ENCODE results near the gene SLC36A1. TPM values are rescaled to one million over a fixed set of nuclear protein-coding genes. Genes with fewer than 3 reads are reported as not detected.

SLC36A1 gene
- 4.1 and 6.3 TPM in 2 replicates for polyA plus RNA-seq (2012; rRNA removed)
- polyA plus RNA-seq (2012; cell fraction: cytosol; rRNA removed): 2.1 and 2.9 TPM in 2 replicates
- polyA plus RNA-seq (2012; cell fraction: nucleus; rRNA removed): 14.6 and 19.0 TPM in 2 replicates

- Histone ChIP-seq H3K4me3 (ENCODE audit: low read depth in 2 of 2, low read length in 1 of 2) (peak within 1 kb of the TSS; percentile 79 to 94), H3K9me3 (no peaks in the 10 kb centered on the region), H3K27me3 (ENCODE audit: insufficient read depth) (no peaks in the 10 kb centered on the region), H3K9me2 (no peaks in the 10 kb centered on the region), H4K20me1 (ENCODE audit: insufficient read depth) (no peaks in the 10 kb centered on the region), H3K36me3 (replicated peaks in 1 of 2; ENCODE audit: control insufficient read depth in 1 of 2, insufficient read depth in 2 of 2, low read length in 1 of 2) (no peaks in the 10 kb centered on the region), H2AFZ (ENCODE audit: low read depth) (peak within 1 kb of the TSS; percentile 94), H3K79me2 (ENCODE audit: insufficient read depth) (peaks cover 12% of the 10 kb centered on the region; the same call in 1 of the 2 replicates), H3K27ac (ENCODE audit: low read depth in 2 of 2, low read length in 1 of 2) (peak within 1 kb of the TSS; percentile 28 to 62; a peak in 2 of 4 replicates), H3K4me1 (ENCODE audit: control insufficient read depth in 1 of 2, insufficient read depth in 2 of 2, low read depth in 1 of 2, low read length in 1 of 2) (peaks cover 0 to 19% of the 10 kb centered on the region in 2 experiments; a peak in 1 of 4 replicates), H3K4me2 (peak within 1 kb of the TSS; percentile 96), H3K9ac (peak within 1 kb of the TSS; percentile 65), H3F3A (replicated peaks; ENCODE audit: insufficient read depth) (peaks cover 10% of the 10 kb centered on the region)
- ChIA-PET POLR2A (interaction anchor here (0.7 to 1.1 kb wide), 5 partner anchors 28 to 303 kb away, joined by 3 to 6 read pairs (median 4); no protein-coding TSS in a partner anchor), CTCF (interaction anchor here (0.6 to 8.9 kb wide), 52 partner anchors 9 to 625 kb away, joined by 3 to 162 read pairs (median 5); partner anchors contain the start of genes G3BP1, SLC36A2 and SPARC)
- WGBS (ENCODE audit: low lambda C conversion rate): 4% methylated on average over 16 of the region's 46 CpGs
- peak; percentile 93 for DNase-seq
- TF ChIP-seq, protein P1, sequence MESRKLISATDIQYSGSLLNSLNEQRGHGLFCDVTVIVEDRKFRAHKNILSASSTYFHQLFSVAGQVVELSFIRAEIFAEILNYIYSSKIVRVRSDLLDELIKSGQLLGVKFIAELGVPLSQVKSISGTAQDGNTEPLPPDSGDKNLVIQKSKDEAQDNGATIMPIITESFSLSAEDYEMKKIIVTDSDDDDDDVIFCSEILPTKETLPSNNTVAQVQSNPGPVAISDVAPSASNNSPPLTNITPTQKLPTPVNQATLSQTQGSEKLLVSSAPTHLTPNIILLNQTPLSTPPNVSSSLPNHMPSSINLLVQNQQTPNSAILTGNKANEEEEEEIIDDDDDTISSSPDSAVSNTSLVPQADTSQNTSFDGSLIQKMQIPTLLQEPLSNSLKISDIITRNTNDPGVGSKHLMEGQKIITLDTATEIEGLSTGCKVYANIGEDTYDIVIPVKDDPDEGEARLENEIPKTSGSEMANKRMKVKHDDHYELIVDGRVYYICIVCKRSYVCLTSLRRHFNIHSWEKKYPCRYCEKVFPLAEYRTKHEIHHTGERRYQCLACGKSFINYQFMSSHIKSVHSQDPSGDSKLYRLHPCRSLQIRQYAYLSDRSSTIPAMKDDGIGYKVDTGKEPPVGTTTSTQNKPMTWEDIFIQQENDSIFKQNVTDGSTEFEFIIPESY (IDR thresholded peaks at IDR 0.05; ENCODE audit: borderline replicate concordance, low read depth): no peak
- TF ChIP-seq ELF1 (IDR thresholded peaks at IDR 0.05) (peak; percentile 86), RAD21 (IDR thresholded peaks at IDR 0.05; ENCODE audit: low read length) (peak; percentile 84), GABPA (IDR thresholded peaks at IDR 0.05; ENCODE audit: low read depth) (no peak), SMC3 (IDR thresholded peaks at IDR 0.05; ENCODE audit: low read depth, low read length) (peak; percentile 98), RXRA (IDR thresholded peaks at IDR 0.05; ENCODE audit: borderline replicate concordance, low read depth) (no peak), JUND (IDR thresholded peaks at IDR 0.05) (no peak; the same call in 1 of the 2 replicates), NRF1 (IDR thresholded peaks at IDR 0.05; ENCODE audit: low read depth, low read length) (peak; percentile 27; the same call in 1 of the 2 replicates), FOXM1 (IDR thresholded peaks at IDR 0.05; ENCODE audit: low read depth) (no peak), MXI1 (IDR thresholded peaks at IDR 0.05; ENCODE audit: low read depth, low read length) (peak; percentile 85), YY1 (IDR thresholded peaks at IDR 0.05; ENCODE audit: low read depth) (no peak), NFIC (IDR thresholded peaks at IDR 0.05; ENCODE audit: borderline replicate concordance) (no peak), PBX3 (IDR thresholded peaks at IDR 0.05) (0 out of 2 replicates have a peak, but pooled peaks have one; percentile 15), EP300 (IDR thresholded peaks at IDR 0.05; ENCODE audit: borderline replicate concordance in 1 of 2, low read depth in 1 of 2, low read length in 1 of 2) (no peak; a peak in 1 of 4 replicates), TEAD4 (IDR thresholded peaks at IDR 0.05; ENCODE audit: borderline replicate concordance, insufficient read depth) (no peak), TAF1 (IDR thresholded peaks at IDR 0.05; ENCODE audit: borderline replicate concordance, low read depth, low read length) (no peak; the same call in 1 of the 2 replicates), RFX5 (IDR thresholded peaks at IDR 0.05; ENCODE audit: low read length) (no peak), MEF2A (IDR thresholded peaks at IDR 0.05; ENCODE audit: borderline replicate concordance, low read depth) (no peak)
- TF ChIP-seq, protein P2, sequence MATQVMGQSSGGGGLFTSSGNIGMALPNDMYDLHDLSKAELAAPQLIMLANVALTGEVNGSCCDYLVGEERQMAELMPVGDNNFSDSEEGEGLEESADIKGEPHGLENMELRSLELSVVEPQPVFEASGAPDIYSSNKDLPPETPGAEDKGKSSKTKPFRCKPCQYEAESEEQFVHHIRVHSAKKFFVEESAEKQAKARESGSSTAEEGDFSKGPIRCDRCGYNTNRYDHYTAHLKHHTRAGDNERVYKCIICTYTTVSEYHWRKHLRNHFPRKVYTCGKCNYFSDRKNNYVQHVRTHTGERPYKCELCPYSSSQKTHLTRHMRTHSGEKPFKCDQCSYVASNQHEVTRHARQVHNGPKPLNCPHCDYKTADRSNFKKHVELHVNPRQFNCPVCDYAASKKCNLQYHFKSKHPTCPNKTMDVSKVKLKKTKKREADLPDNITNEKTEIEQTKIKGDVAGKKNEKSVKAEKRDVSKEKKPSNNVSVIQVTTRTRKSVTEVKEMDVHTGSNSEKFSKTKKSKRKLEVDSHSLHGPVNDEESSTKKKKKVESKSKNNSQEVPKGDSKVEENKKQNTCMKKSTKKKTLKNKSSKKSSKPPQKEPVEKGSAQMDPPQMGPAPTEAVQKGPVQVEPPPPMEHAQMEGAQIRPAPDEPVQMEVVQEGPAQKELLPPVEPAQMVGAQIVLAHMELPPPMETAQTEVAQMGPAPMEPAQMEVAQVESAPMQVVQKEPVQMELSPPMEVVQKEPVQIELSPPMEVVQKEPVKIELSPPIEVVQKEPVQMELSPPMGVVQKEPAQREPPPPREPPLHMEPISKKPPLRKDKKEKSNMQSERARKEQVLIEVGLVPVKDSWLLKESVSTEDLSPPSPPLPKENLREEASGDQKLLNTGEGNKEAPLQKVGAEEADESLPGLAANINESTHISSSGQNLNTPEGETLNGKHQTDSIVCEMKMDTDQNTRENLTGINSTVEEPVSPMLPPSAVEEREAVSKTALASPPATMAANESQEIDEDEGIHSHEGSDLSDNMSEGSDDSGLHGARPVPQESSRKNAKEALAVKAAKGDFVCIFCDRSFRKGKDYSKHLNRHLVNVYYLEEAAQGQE (IDR thresholded peaks at IDR 0.05; ENCODE audit: low read depth, low read length): no peak
- TF ChIP-seq, protein P3, sequence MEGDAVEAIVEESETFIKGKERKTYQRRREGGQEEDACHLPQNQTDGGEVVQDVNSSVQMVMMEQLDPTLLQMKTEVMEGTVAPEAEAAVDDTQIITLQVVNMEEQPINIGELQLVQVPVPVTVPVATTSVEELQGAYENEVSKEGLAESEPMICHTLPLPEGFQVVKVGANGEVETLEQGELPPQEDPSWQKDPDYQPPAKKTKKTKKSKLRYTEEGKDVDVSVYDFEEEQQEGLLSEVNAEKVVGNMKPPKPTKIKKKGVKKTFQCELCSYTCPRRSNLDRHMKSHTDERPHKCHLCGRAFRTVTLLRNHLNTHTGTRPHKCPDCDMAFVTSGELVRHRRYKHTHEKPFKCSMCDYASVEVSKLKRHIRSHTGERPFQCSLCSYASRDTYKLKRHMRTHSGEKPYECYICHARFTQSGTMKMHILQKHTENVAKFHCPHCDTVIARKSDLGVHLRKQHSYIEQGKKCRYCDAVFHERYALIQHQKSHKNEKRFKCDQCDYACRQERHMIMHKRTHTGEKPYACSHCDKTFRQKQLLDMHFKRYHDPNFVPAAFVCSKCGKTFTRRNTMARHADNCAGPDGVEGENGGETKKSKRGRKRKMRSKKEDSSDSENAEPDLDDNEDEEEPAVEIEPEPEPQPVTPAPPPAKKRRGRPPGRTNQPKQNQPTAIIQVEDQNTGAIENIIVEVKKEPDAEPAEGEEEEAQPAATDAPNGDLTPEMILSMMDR (IDR thresholded peaks at IDR 0.05): peak; percentile 93
- TF ChIP-seq, protein P4, sequence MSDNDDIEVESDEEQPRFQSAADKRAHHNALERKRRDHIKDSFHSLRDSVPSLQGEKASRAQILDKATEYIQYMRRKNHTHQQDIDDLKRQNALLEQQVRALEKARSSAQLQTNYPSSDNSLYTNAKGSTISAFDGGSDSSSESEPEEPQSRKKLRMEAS (IDR thresholded peaks at IDR 0.05; ENCODE audit: low read depth): peak; percentile 80
- TF ChIP-seq, protein P5, sequence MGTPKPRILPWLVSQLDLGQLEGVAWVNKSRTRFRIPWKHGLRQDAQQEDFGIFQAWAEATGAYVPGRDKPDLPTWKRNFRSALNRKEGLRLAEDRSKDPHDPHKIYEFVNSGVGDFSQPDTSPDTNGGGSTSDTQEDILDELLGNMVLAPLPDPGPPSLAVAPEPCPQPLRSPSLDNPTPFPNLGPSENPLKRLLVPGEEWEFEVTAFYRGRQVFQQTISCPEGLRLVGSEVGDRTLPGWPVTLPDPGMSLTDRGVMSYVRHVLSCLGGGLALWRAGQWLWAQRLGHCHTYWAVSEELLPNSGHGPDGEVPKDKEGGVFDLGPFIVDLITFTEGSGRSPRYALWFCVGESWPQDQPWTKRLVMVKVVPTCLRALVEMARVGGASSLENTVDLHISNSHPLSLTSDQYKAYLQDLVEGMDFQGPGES (IDR thresholded peaks at IDR 0.05; ENCODE audit: low read depth, low read length): no peak
These were observed at the start of gene SLC36A1 for GRCh38 chr5:151447174-151448037. Gene SLC36A1 (plus strand): TSS chr5:151447603. CDS start chr5:151458793, 11,190 bp downstream.
